ENCODE results near the gene MALRD1. TPM values are rescaled to one million over a fixed set of nuclear protein-coding genes. Genes with fewer than 3 reads are reported as not detected.
"Not testable (repeated sequence)": the region's sequence is repeated elsewhere in the genome, so short reads cannot be mapped to it uniquely, and the experiment has no call there.

Gene MALRD1
- total RNA-seq, 4 donors from 2014 or later = 1.1 to 6.2 TPM; not detected in 2

DNA sequence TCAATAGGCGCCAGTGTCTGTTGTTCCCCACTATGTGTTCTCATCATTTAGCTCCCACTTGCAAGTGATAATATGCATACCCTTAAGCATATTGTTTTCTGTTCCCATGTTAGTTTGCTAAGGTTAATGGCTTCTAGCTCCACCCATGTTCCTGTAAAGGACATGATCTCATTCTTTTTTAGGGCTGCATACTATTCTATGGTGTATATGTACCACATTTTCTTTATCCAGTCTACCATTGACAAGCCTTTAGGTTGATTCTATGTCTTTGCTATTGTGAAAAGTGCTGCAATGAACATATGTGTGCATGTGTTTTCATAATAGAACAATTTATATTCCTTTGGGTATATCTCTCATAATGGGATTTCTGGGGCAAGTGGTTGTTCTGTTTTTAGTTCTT, 689.8 kb downstream of the MALRD1 start:
- Histone ChIP-seq H3K27me3 (no peaks in the 10 kb centered on the region), H3K4me1 (no peaks in the 10 kb centered on the region)
- intact Hi-C loops (cut with DNase I; ENCODE audit: low total_unique reads) = no loop called here

DNA sequence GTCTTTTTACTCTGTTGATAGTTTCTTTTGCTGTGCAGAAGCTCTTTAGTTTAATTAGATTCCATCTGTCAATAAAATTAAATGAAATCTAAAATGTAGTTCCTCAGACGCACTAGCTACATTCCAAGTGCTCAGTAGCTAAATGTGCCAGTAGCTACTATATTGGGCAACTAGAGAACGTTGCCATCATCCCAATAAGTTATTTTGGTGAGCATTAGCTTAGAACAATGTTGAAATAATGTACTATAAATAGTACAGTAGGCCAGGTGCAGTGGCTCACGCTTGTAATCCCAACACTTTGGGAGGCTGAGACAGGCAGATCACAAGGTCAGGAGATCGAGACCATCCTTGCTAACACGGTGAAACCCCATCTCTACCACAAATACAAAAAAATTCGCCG, 690.6 kb downstream of the MALRD1 start:
- DNase-seq; H3K27me3 ChIP-seq; intact Hi-C loops (cut with DNase I; ENCODE audit: low total_unique reads): not testable (repeated sequence)

More for the DNA sequence above, 689.8 kb downstream of the MALRD1 start:
- Histone ChIP-seq H3K27ac (no peak overlapping the region), H3K36me3 (no peaks in the 10 kb centered on the region), H3K4me3 (no peak overlapping the region), H3K9me3 (no peaks in the 10 kb centered on the region)
- no peak for DNase-seq
- no peak for TF ChIP-seq POLR2A (IDR thresholded peaks at IDR 0.05)
- TF ChIP-seq, protein P1, sequence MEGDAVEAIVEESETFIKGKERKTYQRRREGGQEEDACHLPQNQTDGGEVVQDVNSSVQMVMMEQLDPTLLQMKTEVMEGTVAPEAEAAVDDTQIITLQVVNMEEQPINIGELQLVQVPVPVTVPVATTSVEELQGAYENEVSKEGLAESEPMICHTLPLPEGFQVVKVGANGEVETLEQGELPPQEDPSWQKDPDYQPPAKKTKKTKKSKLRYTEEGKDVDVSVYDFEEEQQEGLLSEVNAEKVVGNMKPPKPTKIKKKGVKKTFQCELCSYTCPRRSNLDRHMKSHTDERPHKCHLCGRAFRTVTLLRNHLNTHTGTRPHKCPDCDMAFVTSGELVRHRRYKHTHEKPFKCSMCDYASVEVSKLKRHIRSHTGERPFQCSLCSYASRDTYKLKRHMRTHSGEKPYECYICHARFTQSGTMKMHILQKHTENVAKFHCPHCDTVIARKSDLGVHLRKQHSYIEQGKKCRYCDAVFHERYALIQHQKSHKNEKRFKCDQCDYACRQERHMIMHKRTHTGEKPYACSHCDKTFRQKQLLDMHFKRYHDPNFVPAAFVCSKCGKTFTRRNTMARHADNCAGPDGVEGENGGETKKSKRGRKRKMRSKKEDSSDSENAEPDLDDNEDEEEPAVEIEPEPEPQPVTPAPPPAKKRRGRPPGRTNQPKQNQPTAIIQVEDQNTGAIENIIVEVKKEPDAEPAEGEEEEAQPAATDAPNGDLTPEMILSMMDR (IDR thresholded peaks at IDR 0.05) = no peak

DNA sequence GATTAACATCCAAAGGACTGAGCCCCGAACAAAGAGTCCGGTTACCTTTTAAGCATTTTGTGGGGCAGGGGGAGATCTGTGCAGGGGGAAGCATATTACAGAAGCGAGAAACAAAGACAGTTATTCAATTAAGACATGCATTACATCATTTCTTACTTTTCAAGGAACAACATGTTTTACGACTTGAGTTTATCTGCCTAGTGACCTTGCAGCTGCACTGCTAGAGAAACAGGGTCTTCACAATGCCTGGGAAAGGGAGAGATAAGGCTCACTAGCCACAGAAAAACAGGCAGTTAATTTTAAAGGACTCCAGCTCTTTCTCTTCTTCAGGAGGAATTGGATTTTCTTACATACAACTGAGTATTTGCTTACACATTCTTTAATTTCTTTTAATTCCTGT, 693.5 kb downstream of the MALRD1 start:
- H3K27me3 ChIP-seq; intact Hi-C loops (cut with DNase I; ENCODE audit: low total_unique reads); H3K4me1 ChIP-seq; H3K4me3 ChIP-seq; DNase-seq; H3K36me3 ChIP-seq; H3K9me3 ChIP-seq; H3K27ac ChIP-seq: not testable (repeated sequence)

More for the DNA sequence above, 690.6 kb downstream of the MALRD1 start:
- H3K4me3 ChIP-seq, H3K36me3 ChIP-seq, H3K27ac ChIP-seq, H3K9me3 ChIP-seq, H3K4me1 ChIP-seq: not testable (repeated sequence)

DNA sequence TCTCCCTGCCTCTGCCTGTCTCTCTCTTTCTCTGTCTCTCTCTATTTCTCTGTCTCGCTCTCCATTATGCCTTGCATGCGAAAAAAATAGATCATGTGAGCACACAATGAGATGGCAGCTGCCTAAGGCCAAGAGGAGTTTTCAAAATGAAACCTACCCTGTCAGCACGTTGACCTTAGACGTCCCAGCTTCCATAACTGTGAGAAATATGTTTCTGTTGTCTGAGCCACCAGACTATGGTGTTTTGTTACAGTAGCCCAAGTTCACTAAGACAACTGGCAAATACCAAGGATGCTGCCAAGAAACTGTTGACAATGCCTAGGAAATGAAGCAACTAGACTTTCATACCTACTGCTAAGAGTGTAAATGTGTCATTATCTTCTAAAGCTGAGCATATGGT, 697.1 kb downstream of the MALRD1 start:
- H3K27me3 ChIP-seq = no peaks in the 10 kb centered on the region
- no peaks in the 10 kb centered on the region for H3K4me1 ChIP-seq
- no peaks in the 10 kb centered on the region for H3K36me3 ChIP-seq
- TF ChIP-seq, protein P1 (IDR thresholded peaks at IDR 0.05) = no peak
- no peak for TF ChIP-seq POLR2A (IDR thresholded peaks at IDR 0.05)
- no peak for DNase-seq
- intact Hi-C loops (cut with DNase I; ENCODE audit: low total_unique reads) = no loop called here
- no peak overlapping the region for H3K27ac ChIP-seq
- no peak overlapping the region for H3K4me3 ChIP-seq
- no peaks in the 10 kb centered on the region for H3K9me3 ChIP-seq

GRCh38 chr10:19749185-19749729, 700.7 kb downstream of the MALRD1 start:
- Histone ChIP-seq H3K27me3 (no peaks in the 10 kb centered on the region), H3K36me3 (no peaks in the 10 kb centered on the region), H3K9me3 (no peaks in the 10 kb centered on the region), H3K27ac (no peak overlapping the region), H3K4me3 (no peak overlapping the region), H3K4me1 (no peaks in the 10 kb centered on the region)
- no peak for DNase-seq
- TF ChIP-seq, protein P1 (IDR thresholded peaks at IDR 0.05) = no peak
- TF ChIP-seq POLR2A (IDR thresholded peaks at IDR 0.05) = no peak
- intact Hi-C loops (cut with DNase I; ENCODE audit: low total_unique reads) = no loop called here

DNA sequence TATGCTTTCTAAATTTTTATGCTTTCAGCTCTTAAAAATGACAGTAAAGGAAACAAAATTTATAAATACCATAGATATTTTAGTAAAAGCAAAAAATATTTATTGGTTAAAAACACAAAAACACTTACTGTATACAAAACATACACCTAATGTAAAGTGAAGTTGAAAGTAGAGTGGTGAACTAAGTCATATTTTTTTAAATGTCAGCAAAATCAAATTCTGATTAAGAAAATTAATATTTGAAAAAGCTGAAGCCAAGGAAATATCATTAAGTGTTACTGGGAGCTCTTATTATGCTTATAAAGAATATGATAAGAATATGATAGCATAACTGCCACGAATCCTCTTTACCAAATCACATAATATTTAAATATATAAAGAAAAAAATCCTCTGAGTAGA, 702.4 kb downstream of the MALRD1 start:
- no peaks in the 10 kb centered on the region for H3K9me3 ChIP-seq
- no peaks in the 10 kb centered on the region for H3K27me3 ChIP-seq
- TF ChIP-seq, protein P1 (IDR thresholded peaks at IDR 0.05) = no peak
- no peak for TF ChIP-seq POLR2A (IDR thresholded peaks at IDR 0.05)
- H3K36me3 ChIP-seq = no peaks in the 10 kb centered on the region
- DNase-seq = no peak
- intact Hi-C loops (cut with DNase I; ENCODE audit: low total_unique reads) = no loop called here
- no peak overlapping the region for H3K4me3 ChIP-seq
- H3K27ac ChIP-seq = no peak overlapping the region
- no peaks in the 10 kb centered on the region for H3K4me1 ChIP-seq

All from uterus (tissue), 4 donors.